HepG2 (cell line): ENCODE data around the gene IKZF4. TPM values are rescaled to one million over a fixed set of nuclear protein-coding genes. Genes with fewer than 3 reads are reported as not detected.

Experiments
- EEA1 ChIP-seq: sonication (generic); formaldehyde crosslinking; IDR thresholded peaks from 2 replicates; pipeline ENCODE4 v1.5.1; 2020; ENCODE audit warnings: mild to moderate bottlenecking, missing genetic modification reagents, borderline replicate concordance
- FOXM1 ChIP-seq: sonication (generic); formaldehyde crosslinking; IDR thresholded peaks from 2 replicates; pipeline ENCODE4 v1.5.0; 2020; ENCODE audit warnings: missing genetic modification reagents
- MAFK ChIP-seq, 2 experiments: IDR thresholded peaks in 1 of 2; conservative IDR thresholded peaks in 1 of 2; 2 replicates each; pipeline ENCODE4 v1.6.1; 2011; ENCODE audit warnings: improper control_type of control experiment in 2 of 2, low read length in 2 of 2
- MBD4 ChIP-seq: IDR thresholded peaks from 2 replicates; pipeline ENCODE4 v1.6.1; 2012; ENCODE audit warnings: low read length, inconsistent platforms, borderline replicate concordance
- PHF20 ChIP-seq: sonication (generic); formaldehyde crosslinking; IDR thresholded peaks from 2 replicates; pipeline ENCODE4 v1.5.0; 2020; ENCODE audit warnings: mild to moderate bottlenecking, missing genetic modification reagents
- PHF8 ChIP-seq: sonication (generic); formaldehyde crosslinking; IDR thresholded peaks from 2 replicates; pipeline ENCODE4 v1.5.0; 2020; ENCODE audit warnings: missing genetic modification reagents
- RFX5 ChIP-seq: IDR thresholded peaks from 2 replicates; pipeline ENCODE4 v1.6.1; 2011; ENCODE audit warnings: low read depth, low read length, improper control_type of control experiment
- RNF2 ChIP-seq: fragments of 450-650 bp; conservative IDR thresholded peaks from 2 replicates; pipeline ENCODE4 v1.6.1; 2016; ENCODE audit warnings: low read depth
- SCMH1 ChIP-seq: sonication (generic); formaldehyde crosslinking; IDR thresholded peaks from 2 replicates; pipeline ENCODE4 v1.9.0; 2021; ENCODE audit warnings: missing genetic modification reagents, mild to moderate bottlenecking, borderline replicate concordance
- SNRNP70 ChIP-seq: fragments of 200-400 bp; formaldehyde crosslinking; IDR thresholded peaks from 2 replicates; pipeline ENCODE4 v1.6.1; 2017; ENCODE audit warnings: mild to moderate bottlenecking, low read depth, low read length, moderate library complexity
- SP140L ChIP-seq: sonication (generic); formaldehyde crosslinking; IDR thresholded peaks from 2 replicates; pipeline ENCODE4 v1.4.0; 2020; ENCODE audit warnings: missing genetic modification reagents, borderline replicate concordance
- ZNF326 ChIP-seq: sonication (generic); formaldehyde crosslinking; IDR thresholded peaks from 2 replicates; pipeline ENCODE4 v1.4.0; 2020; ENCODE audit warnings: missing genetic modification reagents, borderline replicate concordance
- ZNF772 ChIP-seq: sonication (generic); formaldehyde crosslinking; IDR thresholded peaks from 2 replicates; pipeline ENCODE4 v1.5.0; 2020; ENCODE audit warnings: mild to moderate bottlenecking, missing genetic modification reagents
- ZNF782 ChIP-seq: sonication (generic); formaldehyde crosslinking; IDR thresholded peaks from 2 replicates; pipeline ENCODE4 v1.4.0; 2020; ENCODE audit warnings: missing genetic modification reagents, mild to moderate bottlenecking, borderline replicate concordance
- ZNF841 ChIP-seq: sonication (generic); formaldehyde crosslinking; IDR thresholded peaks from 2 replicates; pipeline ENCODE4 v1.8.1; 2023; ENCODE audit warnings: missing genetic modification reagents, borderline replicate concordance
- polyA plus RNA-seq, 8 experiments: library from polyadenylated mRNA; depleted of rRNA in 3 of 8; stranded (reverse) in 7 of 8; unstranded in 1 of 8; fragments of >200 nt; fragmentation: Illumina TruSeq in 4 of 8; extraction: Trizol in 4 of 8; gene quantifications; 2 replicates each; pipeline versions ENCODE4 v1.2.1 to v1.2.3, GENCODE V29; 2011 to 2016; ENCODE audit warnings: low read depth in 4 of 8, missing spikeins in 1 of 8, mixed read lengths in 1 of 8; ENCODE audit not compliant: insufficient read depth in 1 of 8
- total RNA-seq, 5 experiments: library from RNA; depleted of rRNA; stranded (reverse); fragments of >200 nt; fragmentation: Illumina TruSeq; extraction: Trizol; gene quantifications; 2 replicates each; pipeline ENCODE4 v1.2.3, GENCODE V29; 2016; ENCODE audit warnings: low read depth in 1 of 5
- TF ChIP-seq, protein P1 (sequence below): sonication (generic); formaldehyde crosslinking; IDR thresholded peaks from 2 replicates; pipeline ENCODE4 v1.4.0; 2020; ENCODE audit warnings: missing genetic modification reagents, mild to moderate bottlenecking, borderline replicate concordance
- TF ChIP-seq, protein P2 (sequence below): sonication (generic); formaldehyde crosslinking; IDR thresholded peaks from 2 replicates; pipeline ENCODE4 v1.4.0; 2020; ENCODE audit warnings: missing genetic modification reagents
- TF ChIP-seq, protein P3 (sequence below): sonication (generic); formaldehyde crosslinking; IDR thresholded peaks from 2 replicates; pipeline ENCODE4 v1.4.0; 2020; ENCODE audit warnings: missing genetic modification reagents
- TF ChIP-seq, protein P4 (sequence below): IDR thresholded peaks from 2 replicates; pipeline ENCODE4 v1.6.1; 2012; ENCODE audit warnings: low read length, improper control_type of control experiment

The IKZF4 gene
- total and polyA plus RNA-seq, 2 of the 13 experiments (the other 11 are each of a cell fraction or from before 2014, with no cell fraction given) = 0.58 to 2.2 TPM

DNA sequence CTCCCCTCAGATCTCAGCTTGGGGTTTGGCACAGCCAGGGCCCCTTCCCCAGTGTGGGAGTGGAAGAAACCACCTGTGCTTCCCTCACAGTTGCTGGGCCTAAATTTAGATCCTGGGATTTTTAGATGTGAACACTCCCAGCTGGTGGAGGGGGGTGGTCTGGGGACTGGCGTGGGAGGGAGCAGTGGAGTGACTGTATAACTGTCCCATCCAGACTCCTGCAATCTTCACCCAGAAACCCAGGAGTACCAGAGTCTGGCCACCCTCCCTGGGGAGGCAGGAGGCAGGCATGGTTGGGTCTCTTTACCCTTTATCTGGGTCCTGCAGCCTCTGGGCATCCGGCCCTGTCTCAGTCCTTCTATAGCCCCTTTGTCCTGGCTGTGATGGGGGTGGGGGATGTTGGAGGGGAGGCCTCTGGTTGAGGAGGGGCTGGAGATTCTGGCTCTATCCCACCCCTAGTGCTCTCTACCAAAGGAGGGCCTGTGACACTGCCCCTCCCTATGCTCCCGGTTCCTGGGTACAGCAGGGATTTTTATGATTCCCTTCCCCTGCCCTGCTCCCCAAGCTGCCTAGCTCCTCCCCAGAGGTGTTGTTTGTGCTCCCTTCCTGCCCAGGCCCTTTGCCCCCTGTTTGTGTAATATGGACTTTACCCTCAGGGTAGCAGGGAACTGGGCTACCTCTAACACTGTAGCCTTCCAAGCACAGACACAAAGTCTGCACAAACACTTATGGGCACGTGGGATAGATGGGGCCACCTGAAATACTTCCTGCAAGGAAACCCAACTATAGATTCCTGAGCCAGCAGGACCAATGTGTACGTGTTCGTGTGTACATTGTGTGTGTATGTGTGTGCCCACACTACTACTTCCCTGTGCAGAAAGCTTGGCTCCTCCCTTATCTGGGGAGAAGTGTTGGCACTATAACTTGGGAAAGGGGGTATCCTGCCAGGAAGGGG, 60.8 kb downstream of the IKZF4 start (continued):
- TF ChIP-seq ZNF772 (CRISPR knock-in tag) = peak; percentile 98
- TF ChIP-seq RFX5 = no peak
- peak in 1 of 2 experiments; percentile 36; a peak in 3 of 4 replicates for TF ChIP-seq MAFK (conservative IDR thresholded peaks at IDR 0.05 in 1 of 2, IDR thresholded peaks at IDR 0.05 in 1 of 2; ENCODE audit: low read length in 2 of 2)
- TF ChIP-seq MBD4 = peak; percentile 92; the same call in 1 of the 2 replicates
- 0 out of 2 replicates have a peak, but pooled peaks have one; percentile 55 for TF ChIP-seq EEA1
- TF ChIP-seq PHF20 = peak; percentile 60
- no peak for TF ChIP-seq ZNF326 (CRISPR knock-in tag)
- TF ChIP-seq SNRNP70 = no peak
- TF ChIP-seq, protein P1, sequence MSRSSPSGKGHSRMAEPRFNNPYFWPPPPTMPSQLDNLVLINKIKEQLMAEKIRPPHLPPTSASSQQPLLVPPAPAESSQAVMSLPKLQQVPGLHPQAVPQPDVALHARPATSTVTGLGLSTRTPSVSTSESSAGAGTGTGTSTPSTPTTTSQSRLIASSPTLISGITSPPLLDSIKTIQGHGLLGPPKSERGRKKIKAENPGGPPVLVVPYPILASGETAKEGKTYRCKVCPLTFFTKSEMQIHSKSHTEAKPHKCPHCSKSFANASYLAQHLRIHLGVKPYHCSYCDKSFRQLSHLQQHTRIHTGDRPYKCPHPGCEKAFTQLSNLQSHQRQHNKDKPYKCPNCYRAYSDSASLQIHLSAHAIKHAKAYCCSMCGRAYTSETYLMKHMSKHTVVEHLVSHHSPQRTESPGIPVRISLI (CRISPR knock-in tag) = peak; percentile 66; the same call in 1 of the 2 replicates
- no peak for TF ChIP-seq ZNF841 (CRISPR knock-in tag)
- peak; percentile 55 for TF ChIP-seq PHF8 (CRISPR knock-in tag)
- peak; percentile 83; the same call in 1 of the 2 replicates for TF ChIP-seq ZNF782 (CRISPR knock-in tag)
- TF ChIP-seq, protein P2, sequence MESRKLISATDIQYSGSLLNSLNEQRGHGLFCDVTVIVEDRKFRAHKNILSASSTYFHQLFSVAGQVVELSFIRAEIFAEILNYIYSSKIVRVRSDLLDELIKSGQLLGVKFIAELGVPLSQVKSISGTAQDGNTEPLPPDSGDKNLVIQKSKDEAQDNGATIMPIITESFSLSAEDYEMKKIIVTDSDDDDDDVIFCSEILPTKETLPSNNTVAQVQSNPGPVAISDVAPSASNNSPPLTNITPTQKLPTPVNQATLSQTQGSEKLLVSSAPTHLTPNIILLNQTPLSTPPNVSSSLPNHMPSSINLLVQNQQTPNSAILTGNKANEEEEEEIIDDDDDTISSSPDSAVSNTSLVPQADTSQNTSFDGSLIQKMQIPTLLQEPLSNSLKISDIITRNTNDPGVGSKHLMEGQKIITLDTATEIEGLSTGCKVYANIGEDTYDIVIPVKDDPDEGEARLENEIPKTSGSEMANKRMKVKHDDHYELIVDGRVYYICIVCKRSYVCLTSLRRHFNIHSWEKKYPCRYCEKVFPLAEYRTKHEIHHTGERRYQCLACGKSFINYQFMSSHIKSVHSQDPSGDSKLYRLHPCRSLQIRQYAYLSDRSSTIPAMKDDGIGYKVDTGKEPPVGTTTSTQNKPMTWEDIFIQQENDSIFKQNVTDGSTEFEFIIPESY (CRISPR knock-in tag) = peak; percentile 83; the same call in 1 of the 2 replicates
- peak; percentile 25; the same call in 1 of the 2 replicates for TF ChIP-seq SP140L
- 0 out of 2 replicates have a peak, but pooled peaks have one; percentile 17 for TF ChIP-seq RNF2
- TF ChIP-seq, protein P3, sequence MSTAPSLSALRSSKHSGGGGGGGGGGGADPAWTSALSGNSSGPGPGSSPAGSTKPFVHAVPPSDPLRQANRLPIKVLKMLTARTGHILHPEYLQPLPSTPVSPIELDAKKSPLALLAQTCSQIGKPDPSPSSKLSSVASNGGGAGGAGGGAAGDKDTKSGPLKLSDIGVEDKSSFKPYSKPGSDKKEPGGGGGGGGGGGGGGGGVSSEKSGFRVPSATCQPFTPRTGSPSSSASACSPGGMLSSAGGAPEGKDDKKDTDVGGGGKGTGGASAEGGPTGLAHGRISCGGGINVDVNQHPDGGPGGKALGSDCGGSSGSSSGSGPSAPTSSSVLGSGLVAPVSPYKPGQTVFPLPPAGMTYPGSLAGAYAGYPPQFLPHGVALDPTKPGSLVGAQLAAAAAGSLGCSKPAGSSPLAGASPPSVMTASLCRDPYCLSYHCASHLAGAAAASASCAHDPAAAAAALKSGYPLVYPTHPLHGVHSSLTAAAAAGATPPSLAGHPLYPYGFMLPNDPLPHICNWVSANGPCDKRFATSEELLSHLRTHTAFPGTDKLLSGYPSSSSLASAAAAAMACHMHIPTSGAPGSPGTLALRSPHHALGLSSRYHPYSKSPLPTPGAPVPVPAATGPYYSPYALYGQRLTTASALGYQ = peak; percentile 92
- TF ChIP-seq, protein P4, sequence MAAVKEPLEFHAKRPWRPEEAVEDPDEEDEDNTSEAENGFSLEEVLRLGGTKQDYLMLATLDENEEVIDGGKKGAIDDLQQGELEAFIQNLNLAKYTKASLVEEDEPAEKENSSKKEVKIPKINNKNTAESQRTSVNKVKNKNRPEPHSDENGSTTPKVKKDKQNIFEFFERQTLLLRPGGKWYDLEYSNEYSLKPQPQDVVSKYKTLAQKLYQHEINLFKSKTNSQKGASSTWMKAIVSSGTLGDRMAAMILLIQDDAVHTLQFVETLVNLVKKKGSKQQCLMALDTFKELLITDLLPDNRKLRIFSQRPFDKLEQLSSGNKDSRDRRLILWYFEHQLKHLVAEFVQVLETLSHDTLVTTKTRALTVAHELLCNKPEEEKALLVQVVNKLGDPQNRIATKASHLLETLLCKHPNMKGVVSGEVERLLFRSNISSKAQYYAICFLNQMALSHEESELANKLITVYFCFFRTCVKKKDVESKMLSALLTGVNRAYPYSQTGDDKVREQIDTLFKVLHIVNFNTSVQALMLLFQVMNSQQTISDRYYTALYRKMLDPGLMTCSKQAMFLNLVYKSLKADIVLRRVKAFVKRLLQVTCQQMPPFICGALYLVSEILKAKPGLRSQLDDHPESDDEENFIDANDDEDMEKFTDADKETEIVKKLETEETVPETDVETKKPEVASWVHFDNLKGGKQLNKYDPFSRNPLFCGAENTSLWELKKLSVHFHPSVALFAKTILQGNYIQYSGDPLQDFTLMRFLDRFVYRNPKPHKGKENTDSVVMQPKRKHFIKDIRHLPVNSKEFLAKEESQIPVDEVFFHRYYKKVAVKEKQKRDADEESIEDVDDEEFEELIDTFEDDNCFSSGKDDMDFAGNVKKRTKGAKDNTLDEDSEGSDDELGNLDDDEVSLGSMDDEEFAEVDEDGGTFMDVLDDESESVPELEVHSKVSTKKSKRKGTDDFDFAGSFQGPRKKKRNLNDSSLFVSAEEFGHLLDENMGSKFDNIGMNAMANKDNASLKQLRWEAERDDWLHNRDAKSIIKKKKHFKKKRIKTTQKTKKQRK = no peak
- no peak for TF ChIP-seq SCMH1 (CRISPR knock-in tag)
- TF ChIP-seq FOXM1 (CRISPR knock-in tag) = no peak
